NCI-H748 (cell line): ENCODE data around the gene SAMD5.
"Not testable (repeated sequence)": the region's sequence is repeated elsewhere in the genome, so short reads cannot be mapped to it uniquely, and the experiment has no call there.

Experiments
- DNase-seq: peaks from one replicate; lab custom pipeline; 2025; ENCODE audit not compliant: unreplicated experiment; lab: John Stamatoyannopoulos, UW

The SAMD5 gene

DNA sequence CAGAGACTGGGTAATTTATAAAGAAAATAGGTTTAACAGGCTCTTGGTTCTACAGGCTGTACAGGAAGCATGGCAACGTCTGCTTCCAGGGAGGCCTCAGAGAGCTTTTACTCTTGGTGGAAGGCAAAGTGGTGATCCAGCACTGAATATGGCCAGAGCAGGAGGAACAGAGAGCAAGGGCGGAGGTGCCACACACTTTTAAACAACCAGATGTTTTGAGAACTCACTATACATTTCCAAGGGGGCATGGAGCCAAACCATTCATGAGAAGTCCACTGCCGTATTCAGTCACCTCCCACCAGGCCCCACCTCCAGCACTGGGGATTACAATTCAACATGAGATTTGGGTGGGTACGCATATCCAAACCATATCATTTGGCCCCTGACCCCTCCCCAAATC lies 18.7 kb downstream of the SAMD5 start:
- DNase-seq: no peak

DNA sequence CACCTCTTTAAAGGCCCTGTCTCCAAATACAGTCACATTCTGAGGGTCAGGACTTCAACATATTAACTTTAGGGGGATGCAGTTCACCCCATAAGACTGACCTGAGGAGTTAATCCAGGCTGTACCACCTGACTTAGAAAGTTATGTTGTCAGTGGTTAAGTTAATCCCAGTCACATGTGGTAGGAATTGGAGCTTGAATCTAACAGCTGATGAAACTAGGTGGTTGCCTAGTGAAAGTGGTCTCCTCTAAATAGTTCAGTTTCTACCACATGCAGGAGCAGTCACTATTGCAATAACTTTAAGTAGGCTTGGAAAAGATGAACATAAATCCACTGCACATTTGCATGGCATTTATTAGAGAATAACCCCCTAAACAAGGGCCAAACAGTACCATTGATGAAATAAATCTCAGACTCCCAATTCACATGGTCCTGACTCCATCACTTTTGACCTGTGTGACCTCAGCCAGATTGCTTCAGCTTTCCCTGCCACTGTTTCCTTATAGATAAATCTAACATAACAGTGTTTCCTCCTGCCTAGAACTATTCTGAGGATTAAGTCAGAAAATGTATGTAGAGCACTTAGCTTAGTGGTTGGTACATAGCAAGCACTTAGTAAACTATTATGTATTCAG lies 20.1 kb downstream of the SAMD5 start:
- DNase-seq: no peak

DNA sequence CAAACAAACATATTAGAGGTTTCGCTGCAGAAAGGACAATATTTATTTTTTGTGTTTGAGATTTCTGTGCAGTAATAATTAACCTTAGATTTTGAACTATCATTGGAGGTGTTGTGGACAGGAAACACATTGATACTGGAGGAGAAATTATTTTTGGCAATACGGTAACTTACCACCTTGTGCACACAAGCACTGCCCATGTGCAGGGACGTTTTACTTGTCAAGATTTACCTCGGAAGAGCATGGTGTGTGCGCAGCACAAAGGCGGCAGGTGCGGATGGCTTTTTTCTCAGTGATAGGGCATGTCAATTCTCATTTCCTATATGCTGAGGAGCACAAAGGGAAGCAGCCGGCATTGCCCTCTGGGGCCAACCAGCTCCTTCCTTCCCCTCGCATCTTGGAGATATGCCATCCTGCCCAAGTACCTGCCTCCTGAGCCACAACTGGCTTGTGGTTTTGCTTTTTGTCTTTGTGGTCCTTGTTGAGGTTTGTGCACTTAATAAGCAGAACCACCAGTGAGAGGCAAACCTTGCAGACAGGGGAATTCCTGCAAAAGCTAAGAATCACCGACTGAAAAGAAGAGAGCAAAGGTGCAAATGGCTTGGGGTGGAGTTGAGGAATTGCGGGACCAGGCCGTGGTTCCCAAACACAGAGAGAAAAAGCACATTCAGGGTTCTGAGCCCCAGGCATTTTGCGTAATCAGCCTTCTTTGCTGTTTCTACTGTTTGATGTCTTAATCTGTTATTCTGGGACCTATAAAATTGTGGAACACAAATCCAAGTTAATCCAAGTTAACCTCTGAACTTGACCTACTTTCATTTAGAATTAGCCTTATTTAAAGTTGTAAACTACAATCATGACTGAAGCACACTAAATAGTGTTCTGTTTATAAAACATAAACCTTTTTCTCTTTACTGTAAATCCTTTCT lies 21.9 kb downstream of the SAMD5 start:
- DNase-seq: peak; percentile 79

DNA sequence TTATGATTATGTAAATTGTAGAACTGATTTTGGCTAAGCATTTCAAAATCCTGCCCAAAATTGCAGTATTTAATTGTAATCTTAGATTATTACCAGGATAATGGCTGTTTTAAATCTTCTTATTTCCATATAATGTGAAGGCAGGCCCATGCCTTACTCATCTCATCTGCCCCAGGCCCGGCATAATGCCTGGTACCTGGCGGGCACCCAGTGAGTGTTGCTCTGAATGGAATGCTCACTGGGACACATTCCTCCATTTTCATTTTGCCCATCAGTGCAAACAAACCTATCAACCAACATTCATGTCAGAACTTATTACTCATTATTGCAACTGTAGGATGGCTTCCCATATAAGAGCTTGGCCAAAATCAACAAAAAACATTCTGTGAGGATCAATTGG lies 22.8 kb downstream of the SAMD5 start:
- DNase-seq: no peak

DNA sequence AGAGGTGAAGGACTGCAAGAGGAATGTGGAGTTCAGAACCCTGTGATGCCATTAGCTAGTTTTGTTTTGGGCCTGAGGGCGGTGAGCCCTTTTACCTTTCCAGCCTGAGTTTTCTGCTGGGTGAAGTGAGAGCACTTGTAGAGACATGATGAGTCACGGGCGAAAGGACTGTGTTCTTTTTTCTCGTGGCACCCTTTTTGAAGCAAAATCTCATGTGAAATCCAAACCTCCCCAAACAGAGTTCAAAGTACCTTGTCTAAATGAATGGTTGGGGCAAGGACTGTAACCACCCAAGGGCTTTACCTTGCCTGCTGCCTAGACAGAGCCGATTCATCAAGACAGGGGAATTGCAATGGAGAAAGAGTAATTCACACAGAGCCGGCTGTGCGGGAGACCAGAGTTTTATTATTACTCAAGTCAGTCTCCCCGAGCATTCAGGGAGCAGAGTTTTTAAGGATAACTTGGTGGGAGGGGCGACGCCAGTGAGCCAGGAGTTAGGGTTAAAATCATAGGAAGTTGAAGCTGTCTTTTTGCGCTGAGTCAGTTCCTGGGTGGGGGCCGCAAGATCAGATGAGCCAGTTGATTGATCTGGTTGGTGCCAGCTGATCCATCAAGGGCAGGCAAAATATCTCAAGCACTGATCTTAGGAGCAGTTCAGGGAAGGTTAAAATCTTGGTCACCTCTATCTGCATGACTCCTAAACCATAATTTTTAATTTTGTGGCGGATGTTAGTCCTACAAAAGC lies 25.8 kb downstream of the SAMD5 start:
- no peak for DNase-seq

DNA sequence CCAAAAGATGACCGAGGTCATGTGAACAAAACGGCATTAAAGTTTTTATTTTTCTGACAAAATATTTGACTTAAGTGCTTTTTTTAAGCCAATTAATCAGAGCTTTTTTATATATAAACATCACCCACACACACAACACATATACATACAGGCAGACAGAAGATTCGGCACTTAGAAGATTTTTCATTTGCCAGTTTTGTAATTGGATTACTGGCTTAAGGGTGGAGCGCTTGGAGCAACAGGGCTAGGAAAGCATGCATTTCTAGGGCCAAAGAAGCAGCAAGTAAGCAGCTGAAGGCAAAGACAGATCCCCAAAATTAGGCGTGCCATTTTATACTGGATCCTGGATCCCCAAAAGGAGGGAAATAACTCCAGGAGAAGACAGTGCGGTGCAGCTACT lies 30.3 kb downstream of the SAMD5 start:
- no peak for DNase-seq

DNA sequence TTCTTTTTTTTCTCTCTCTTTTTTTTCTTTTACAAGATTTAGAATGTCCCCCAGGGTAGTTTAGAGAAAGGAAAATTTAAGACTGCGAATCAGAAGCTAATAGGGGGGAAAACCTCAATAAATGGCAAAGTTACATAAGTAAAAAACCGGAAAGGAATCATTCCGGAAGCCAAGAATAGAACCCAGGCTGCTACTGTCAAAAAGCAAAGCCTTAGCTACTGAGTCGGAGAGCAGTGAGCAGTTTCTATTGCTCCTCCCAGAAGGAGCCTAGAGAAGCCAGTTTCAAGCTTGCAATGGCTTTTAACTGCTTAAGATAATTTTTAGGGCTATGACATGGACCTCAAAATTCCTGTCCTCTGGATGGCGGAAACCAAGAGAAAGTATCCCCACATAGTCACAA lies 31.6 kb downstream of the SAMD5 start:
- DNase-seq: no peak

DNA sequence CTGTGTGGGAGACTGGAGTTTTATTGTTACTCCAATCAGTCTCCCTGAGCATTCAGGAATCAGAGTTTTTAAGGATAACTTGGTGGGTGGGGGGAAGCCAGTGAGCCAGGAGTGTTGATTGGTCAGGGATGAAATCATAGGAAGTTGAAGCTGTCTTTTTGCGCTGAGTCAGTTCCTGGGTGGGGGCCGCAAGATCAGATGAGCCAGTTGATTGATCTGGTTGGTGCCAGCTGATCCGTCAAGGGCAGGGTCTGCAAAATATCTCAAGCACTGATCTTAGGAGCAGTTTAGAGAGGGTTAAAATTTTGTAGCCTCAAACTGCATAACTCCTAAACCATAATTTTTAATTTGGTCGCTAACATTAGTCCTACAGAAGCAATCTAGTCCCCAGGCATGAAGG lies 33.9 kb downstream of the SAMD5 start:
- DNase-seq: not testable (repeated sequence)

DNA sequence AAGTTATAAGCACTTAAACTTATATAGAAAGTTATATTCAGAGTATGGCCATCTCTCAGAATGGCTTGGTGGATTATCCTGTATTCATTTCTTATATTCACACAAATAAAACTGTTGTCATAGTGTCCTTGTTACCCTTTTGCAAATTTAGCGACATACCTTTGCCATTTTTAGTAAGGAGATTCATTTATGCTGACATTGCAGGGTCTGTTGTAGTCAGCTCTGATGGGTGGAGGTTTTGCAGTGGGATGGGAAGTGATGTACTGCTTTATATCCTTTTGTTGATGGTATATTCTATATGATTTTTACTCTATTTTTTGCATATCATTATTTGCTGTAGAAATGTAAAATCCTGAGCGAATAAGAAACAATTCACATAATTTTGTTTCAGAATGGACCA lies 35.9 kb downstream of the SAMD5 start:
- no peak for DNase-seq

DNA sequence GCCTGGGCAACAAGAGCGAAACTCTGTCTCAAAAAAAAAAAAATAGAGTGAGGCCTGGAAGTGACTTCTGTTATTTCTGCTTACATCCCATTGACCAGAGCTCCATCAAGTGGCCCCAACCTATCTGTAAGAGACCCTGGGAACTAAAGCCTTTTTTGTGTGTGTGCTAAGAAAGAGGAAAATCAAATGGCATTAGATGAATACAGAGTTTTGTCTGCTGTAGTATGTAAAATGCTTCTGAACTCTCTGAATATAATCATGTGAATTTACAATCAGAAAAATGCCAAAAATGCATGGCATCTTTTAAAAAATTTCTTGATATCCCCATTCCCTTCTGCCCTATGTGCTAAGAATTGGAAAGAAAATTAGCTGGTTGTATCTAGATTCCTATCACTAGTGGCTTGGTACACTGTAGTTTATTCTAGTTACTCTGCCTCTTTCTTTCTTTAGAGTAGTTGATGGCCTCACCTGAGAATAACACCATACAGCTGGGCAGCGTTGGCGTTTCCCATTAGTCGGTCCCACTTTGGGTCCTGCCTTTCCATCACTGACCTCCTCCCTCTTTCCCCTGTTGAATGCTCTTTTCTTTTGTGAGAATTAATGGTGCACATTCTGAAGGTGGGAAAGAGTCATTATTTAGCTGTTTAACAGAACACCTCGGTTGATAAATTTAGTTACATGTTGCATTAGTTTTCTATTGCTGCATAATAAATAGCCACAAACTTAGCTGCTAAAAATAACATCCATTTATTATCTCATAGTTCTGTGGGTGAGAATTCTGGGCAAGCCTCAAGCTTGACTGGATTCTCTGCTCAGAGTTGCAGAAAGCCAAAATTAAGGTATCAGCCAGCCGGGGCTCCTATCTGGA lies 38.2 kb downstream of the SAMD5 start:
- no peak for DNase-seq

DNA sequence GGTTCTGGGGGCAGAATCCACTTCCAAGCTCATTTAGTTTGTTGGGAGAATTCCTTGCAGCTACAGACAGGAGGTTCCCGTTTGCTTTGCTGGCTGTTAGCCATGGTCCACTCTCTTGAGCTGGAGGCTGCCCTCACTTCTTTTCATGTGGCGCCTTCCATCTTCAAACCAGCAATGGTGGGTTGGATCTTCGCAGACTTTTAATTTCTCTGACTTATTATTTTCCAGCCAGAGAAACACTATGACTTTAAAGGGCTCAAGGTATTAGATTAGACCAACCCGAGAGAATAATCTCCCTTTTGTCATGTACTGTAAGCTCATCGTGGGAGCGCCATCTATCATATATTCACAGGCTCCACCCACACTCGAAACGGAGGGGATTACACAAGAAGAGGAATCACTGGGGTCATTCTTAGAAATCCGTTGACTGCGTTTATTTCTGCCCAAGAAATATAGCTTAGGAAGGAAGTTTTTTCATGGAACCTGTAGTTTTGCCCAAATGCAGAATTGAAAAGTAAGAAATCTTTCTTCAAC lies 38.9 kb downstream of the SAMD5 start:
- DNase-seq: peak; percentile 51

DNA sequence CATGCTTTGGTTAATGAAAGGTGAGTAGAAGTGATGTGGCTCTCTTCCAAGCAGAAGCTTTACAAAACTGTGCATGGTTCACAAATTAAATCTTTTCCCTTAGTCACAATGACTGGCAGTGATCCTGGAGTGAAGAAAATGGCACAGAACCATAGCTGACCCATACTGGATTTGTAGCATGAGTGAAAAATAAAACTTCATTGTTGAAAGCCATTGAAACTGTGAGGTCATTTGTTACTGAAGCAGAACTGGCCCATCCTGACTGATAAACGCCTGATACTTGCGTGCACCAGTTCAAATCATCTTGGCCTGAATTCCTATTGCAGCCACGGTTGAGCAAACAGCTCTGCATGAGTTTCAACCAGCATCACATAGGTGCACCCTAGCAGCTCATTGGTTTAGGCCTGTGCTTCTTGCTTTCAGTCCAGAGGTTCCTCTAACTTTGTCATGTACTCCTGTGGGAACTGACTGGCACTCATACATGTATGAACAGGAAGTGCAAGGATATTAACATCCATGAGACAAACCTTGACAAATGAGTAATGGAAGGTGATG lies 40.5 kb downstream of the SAMD5 start:
- no peak for DNase-seq

DNA sequence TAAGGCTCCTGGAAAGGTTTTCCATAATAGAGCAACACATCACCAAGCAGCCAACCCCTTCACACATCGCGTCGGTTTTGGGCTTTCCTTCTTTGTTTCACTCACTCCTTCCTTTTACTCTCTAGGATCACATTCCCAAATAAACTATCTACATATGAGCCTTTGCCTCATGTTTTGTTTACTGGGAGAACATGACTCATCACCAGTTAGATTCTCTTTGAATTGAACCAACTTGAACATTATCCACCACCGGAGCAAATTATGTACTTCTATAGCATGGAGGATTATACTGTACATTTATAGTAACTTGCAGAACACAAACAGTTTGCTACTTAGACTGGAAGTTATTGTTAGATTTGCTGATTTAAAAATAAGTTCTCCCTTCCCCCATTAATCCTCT lies 41.0 kb downstream of the SAMD5 start:
- DNase-seq: no peak

DNA sequence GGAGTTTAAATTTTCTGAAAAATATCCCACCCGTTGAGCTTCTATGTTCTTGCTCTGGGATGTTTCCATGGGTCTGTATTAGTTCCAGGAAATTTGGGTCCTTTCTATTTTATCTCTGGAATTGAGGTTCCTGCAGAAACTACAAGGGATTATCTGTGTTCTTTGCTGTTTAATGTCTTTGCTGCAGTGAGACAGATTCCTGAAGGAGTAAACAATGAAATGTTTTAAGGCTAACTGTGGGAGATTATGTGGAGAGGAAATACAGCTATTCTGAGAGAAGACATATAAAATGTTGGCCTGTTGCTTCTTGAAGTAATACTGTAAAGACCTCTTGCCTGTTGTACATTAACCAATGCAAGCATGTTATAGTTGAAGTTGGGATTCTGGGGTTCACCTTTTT lies 43.5 kb downstream of the SAMD5 start:
- no peak for DNase-seq

DNA sequence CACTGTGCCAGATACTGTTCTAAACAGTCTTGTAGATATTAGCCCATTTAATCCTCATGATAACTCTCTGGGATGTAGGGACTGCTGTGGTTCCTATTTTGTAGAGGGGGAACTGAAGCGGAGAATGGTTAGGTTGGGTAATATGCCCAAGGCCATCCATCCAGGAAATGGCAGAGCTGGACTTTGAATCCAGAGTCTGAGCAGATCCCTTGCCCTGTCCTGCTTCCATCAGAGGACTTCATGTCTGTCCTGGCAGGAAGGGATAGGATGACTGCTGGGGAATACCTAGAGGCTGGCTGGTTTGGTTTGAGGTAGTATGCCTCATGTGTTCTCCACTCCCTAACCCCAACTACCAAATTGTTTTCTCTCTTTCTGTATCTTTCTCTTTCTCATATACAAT lies 44.6 kb downstream of the SAMD5 start:
- DNase-seq: no peak

DNA sequence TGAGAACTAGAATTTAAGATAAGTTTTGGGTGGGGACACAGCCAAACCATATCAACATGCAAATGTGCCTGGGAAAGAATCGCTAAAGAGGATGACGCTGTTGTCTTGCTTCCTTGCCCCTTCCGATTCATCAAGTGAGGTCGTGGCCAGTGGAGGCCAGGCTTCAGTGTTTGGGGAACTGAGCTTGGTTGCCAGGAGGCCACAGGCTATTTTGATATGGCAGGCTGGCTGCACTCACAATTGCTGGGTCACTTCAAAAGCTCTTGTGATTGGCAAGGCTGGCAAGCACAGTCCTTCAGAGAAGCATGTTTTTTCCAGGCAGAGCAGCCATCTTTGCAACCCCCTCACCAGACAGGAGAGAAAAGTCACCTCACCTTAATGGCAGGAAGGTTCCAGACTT lies 45.8 kb downstream of the SAMD5 start:
- DNase-seq: no peak

DNA sequence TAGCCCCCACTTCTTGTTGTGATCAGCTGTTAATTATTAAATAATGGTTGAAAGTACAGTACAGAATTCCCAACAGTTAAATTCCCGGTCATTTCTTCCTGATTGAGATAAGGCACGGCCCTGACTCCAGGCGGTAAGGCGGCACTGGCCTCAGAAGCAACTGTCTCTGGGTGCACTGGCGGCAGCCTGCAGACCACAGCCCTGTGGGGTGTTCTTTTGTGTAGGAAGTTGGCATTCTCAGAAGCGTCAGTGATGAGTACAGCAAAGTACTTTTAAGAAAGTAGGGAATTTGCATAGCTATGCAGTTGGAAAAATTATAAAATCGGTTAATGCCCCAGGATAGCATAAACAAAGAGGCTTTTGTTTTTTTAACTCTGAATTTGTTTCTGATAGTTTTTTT lies 50.5 kb downstream of the SAMD5 start:
- DNase-seq: no peak

DNA sequence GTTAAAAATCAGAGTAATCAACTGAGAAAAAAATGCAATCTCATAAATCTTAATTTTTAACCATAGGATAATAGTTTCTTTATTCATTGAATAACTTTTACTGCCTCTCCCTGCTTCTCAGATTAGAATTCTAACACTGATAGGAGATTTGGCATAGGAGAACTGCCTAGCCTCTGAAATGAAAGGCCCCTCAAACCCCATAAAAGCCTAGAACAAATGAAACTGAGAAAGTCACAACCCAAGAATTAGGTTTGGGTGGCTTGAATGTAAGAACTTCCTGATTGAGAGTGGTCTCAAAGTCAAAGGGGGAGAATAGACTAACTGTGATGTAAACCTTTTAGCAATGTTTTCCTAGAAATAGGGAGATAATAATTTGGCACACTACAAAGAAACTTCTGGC lies 52.2 kb downstream of the SAMD5 start:
- DNase-seq: no peak

DNA sequence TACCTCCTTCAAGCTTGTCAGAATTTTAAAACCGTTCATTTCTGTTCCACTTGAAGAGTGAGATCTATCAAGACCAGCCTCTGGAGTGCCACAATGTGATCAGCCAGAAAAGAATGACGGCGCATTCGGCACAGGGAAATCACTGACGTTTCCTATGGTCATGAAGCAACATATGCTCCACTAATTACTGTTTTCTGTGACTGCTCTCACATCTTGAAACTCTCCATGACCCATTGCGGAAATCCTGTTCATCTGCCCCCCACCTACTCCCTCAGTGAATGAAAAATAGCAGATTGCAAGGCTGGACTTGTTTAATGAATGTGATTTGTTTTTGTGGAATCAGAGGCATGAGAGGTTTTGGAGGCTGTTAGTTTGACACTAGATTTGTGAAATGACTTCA lies 53.2 kb downstream of the SAMD5 start:
- DNase-seq: no peak

DNA sequence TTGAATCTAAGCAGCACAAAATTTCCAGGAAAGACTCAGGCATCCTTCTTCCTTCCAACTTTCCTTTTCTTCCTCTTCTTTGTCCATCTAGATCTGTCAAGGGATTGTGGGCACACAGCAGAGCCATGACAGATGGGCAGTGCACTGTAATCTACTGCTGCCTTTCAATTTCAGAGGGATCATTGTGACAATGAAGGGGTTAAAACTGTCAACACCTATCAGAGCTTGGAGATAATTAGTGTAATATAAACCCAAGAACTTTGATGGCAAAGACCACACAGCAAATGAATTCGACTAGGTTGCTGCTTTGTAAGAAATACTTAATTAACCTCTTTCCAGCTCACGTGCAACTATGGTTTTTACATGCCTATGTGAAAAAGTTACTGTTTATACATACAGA lies 55.0 kb downstream of the SAMD5 start:
- DNase-seq: no peak
